CD14-positive monocyte (primary cell): Measurements from ENCODE around the gene GABRB2. TPM values are rescaled to one million over a fixed set of nuclear protein-coding genes. Genes with fewer than 3 reads are reported as not detected.

Source experiments
- DNase-seq, 3 donors: peaks; one replicate each; pipeline ENCODE4 v3.0.0-alpha.2; 2011 to 2022
- H2AFZ ChIP-seq: 2 replicates; pipeline ENCODE4 v1.6.0; 2012; ENCODE audit warnings: mild to moderate bottlenecking, low read depth, low read length, inconsistent platforms; ENCODE audit not compliant: insufficient read depth, poor library complexity, severe bottlenecking
- H3K27ac ChIP-seq, 2 donors: 1 replicate in 1 of 2; 2 replicates in 1 of 2; pipeline ENCODE4 v1.5.1; 2012 to 2013; ENCODE audit warnings: low read length in 2 of 2, control low read depth in 1 of 2, inconsistent platforms in 1 of 2, low read depth in 1 of 2, mild to moderate bottlenecking in 1 of 2
- H3K27me3 ChIP-seq, 2 donors: one replicate each; pipeline versions ENCODE4 v1.6.0 to v1.6.1; 2011 to 2013; ENCODE audit warnings: low read length in 2 of 2; ENCODE audit not compliant: control insufficient read depth in 2 of 2, insufficient read depth in 2 of 2
- H3K36me3 ChIP-seq, 2 donors: replicated peaks in 1 of 2; 1 replicate in 1 of 2; 2 replicates in 1 of 2; pipeline versions ENCODE4 v1.5.1 to v1.6.1; 2012 to 2013; ENCODE audit warnings: low read length in 2 of 2, control low read depth in 1 of 2, inconsistent platforms in 1 of 2, mild to moderate bottlenecking in 1 of 2; ENCODE audit not compliant: insufficient read depth in 2 of 2, control insufficient read depth in 1 of 2
- H3K4me1 ChIP-seq, 2 donors: 1 replicate in 1 of 2; 2 replicates in 1 of 2; pipeline versions ENCODE4 v1.5.1 to v1.6.1; 2012 to 2013; ENCODE audit warnings: low read length in 2 of 2, control low read depth in 1 of 2, inconsistent platforms in 1 of 2, mild to moderate bottlenecking in 1 of 2, moderate library complexity in 1 of 2; ENCODE audit not compliant: insufficient read depth in 2 of 2, control insufficient read depth in 1 of 2
- H3K4me2 ChIP-seq: replicated peaks from 2 replicates; pipeline ENCODE3; 2012; ENCODE audit warnings: low read length, moderate library complexity, mild to moderate bottlenecking; ENCODE audit not compliant: poor library complexity, severe bottlenecking; ENCODE audit errors: extremely low read depth
- H3K4me3 ChIP-seq, 3 experiments: fragments of 200-600 bp in 1 of 3; sonication (generic) in 1 of 3; replicated peaks in 1 of 3; 1 replicate in 2 of 3; 2 replicates in 1 of 3; pipeline ENCODE4 v1.5.1; 2011 to 2013; ENCODE audit warnings: low read length in 3 of 3, mild to moderate bottlenecking in 3 of 3, control low read depth in 2 of 3, low read depth in 2 of 3, inconsistent platforms in 1 of 3, moderate library complexity in 1 of 3
- H3K79me2 ChIP-seq: 2 replicates; pipeline ENCODE4 v1.6.0; 2012; ENCODE audit warnings: mild to moderate bottlenecking, control low read depth, inconsistent platforms, low read length, moderate library complexity; ENCODE audit not compliant: insufficient read depth
- H3K9ac ChIP-seq: 2 replicates; pipeline ENCODE4 v1.6.0; 2017; ENCODE audit warnings: low read length, mild to moderate bottlenecking; ENCODE audit not compliant: insufficient read depth, poor library complexity, severe bottlenecking
- H3K9me3 ChIP-seq, 2 donors: replicated peaks in 1 of 2; 1 replicate in 1 of 2; 2 replicates in 1 of 2; pipeline versions ENCODE4 v1.5.1 to v1.6.1; 2012 to 2013; ENCODE audit warnings: low read length in 2 of 2, control low read depth in 1 of 2; ENCODE audit not compliant: control insufficient read depth in 1 of 2, insufficient read depth in 1 of 2
- H4K20me1 ChIP-seq: 2 replicates; pipeline ENCODE4 v1.6.0; 2012; ENCODE audit warnings: mild to moderate bottlenecking, low read length, control low read depth, moderate library complexity; ENCODE audit not compliant: insufficient read depth
- H3K27ac Mint-ChIP-seq, 7 donors: one replicate each; pipeline ENCODE4 v1.8.0; 2020; ENCODE audit warnings: mild to moderate bottlenecking in 7 of 7, mixed read lengths in 7 of 7, moderate library complexity in 6 of 7, inconsistent platforms in 2 of 7
- H3K27me3 Mint-ChIP-seq, 3 donors: one replicate each; pipeline ENCODE4 v1.8.0; 2021 to 2022; ENCODE audit warnings: low read depth in 3 of 3, mild to moderate bottlenecking in 3 of 3, mixed read lengths in 3 of 3, moderate library complexity in 3 of 3, inconsistent platforms in 1 of 3
- H3K36me3 Mint-ChIP-seq, 2 donors: one replicate each; pipeline ENCODE4 v1.8.0; 2020; ENCODE audit warnings: mixed read lengths in 2 of 2, inconsistent platforms in 1 of 2, mild to moderate bottlenecking in 1 of 2
- H3K4me1 Mint-ChIP-seq: one replicate; pipeline ENCODE4 v1.8.0; 2020; ENCODE audit warnings: mild to moderate bottlenecking, mixed read lengths
- H3K4me3 Mint-ChIP-seq, 2 donors: one replicate each; pipeline ENCODE4 v1.8.0; 2020; ENCODE audit warnings: mild to moderate bottlenecking in 2 of 2, mixed read lengths in 2 of 2, moderate library complexity in 1 of 2
- H3K9me3 Mint-ChIP-seq, 7 donors: one replicate each; pipeline ENCODE4 v1.8.0; 2020 to 2022; ENCODE audit warnings: mixed read lengths in 7 of 7, mild to moderate bottlenecking in 6 of 7, moderate library complexity in 6 of 7, inconsistent platforms in 2 of 7
- CTCF ChIP-seq: fragments of 200-600 bp; IDR thresholded peaks from one replicate; pipeline ENCODE4 v1.8.0; 2022; ENCODE audit warnings: antibody characterized with exemption, mild to moderate bottlenecking
- intact Hi-C, 2 donors: fragments of 100-400 bp; cut with micrococcal nuclease; formaldehyde crosslinking; loops; one replicate each; pipeline versions ENCODE4 v1.15.0 to v1.15.1; 2023
- polyA plus RNA-seq, 3 donors: library from polyadenylated mRNA; depleted of rRNA in 1 of 3; unstranded in 2 of 3; stranded (reverse) in 1 of 3; fragments of 300-500 nt in 2 of 3; fragments of >200 nt in 1 of 3; fragmentation: Illumina TruSeq in 2 of 3; gene quantifications; 1 replicate in 2 of 3; 2 replicates in 1 of 3; pipeline ENCODE4 v1.2.3, GENCODE V29; 2012 to 2021

GABRB2 gene
- polyA plus RNA-seq, 3 donors: not detected

DNA sequence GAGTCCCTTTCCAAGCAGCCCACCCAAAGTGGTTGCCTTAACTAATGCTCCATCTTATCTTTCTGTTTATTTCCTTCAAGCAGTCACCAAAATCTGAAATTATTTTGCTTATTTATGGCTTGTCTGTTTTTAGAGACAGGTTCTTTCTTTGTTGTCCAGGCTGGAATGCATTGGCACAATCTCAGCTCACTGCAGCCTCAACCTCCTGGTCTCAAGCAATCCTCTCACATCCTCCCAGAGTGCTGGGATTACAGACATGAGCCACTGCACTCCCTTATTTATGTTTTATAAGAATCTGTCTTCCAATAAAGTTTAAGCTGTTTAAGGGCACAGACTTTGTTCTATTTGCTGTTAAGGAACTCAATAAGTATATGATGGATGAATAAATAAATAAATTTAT, 133.7 kb downstream of the GABRB2 start:
- Histone ChIP-seq H3K4me2 (no peak overlapping the region), H3K4me1 (no peaks in the 10 kb centered on the region), H3K9me3 (no peaks in the 10 kb centered on the region), H3K27me3 (no peaks in the 10 kb centered on the region), H3K9ac (no peak overlapping the region), H3K4me3 (no peak overlapping the region), H3K27ac (no peak overlapping the region), H3K79me2 (no peaks in the 10 kb centered on the region), H2AFZ (no peak overlapping the region), H3K36me3 (no peaks in the 10 kb centered on the region), H4K20me1 (no peaks in the 10 kb centered on the region)
- Mint-ChIP-seq H3K9me3 (no peaks in the 10 kb centered on the region), H3K4me3 (no peak overlapping the region), H3K27ac (no peak overlapping the region), H3K36me3 (no peaks in the 10 kb centered on the region), H3K27me3 (peaks cover 0 to 2% (median 0%) of the 10 kb centered on the region in 3 donors), H3K4me1 (no peaks in the 10 kb centered on the region)
- intact Hi-C loops: no loop called here
- TF ChIP-seq CTCF: no peak
- DNase-seq: no peak

- H3K27me3 ChIP-seq: no peaks in the 10 kb centered on the region
- no peak for TF ChIP-seq CTCF
- H2AFZ ChIP-seq: no peak overlapping the region
- Mint-ChIP-seq H3K27me3 (peaks cover 0 to 2% (median 0%) of the 10 kb centered on the region in 3 donors), H3K4me3 (no peak overlapping the region), H3K4me1 (no peaks in the 10 kb centered on the region), H3K9me3 (no peaks in the 10 kb centered on the region), H3K27ac (no peak overlapping the region), H3K36me3 (no peaks in the 10 kb centered on the region)
- no peak overlapping the region for H3K27ac ChIP-seq
- no peak overlapping the region for H3K4me2 ChIP-seq
- H3K4me1 ChIP-seq: no peaks in the 10 kb centered on the region
- no peak overlapping the region for H3K9ac ChIP-seq
- H3K4me3 ChIP-seq: no peak overlapping the region
- H3K36me3 ChIP-seq: no peaks in the 10 kb centered on the region
- no peaks in the 10 kb centered on the region for H3K79me2 ChIP-seq
- H4K20me1 ChIP-seq: no peaks in the 10 kb centered on the region
- H3K9me3 ChIP-seq: no peaks in the 10 kb centered on the region
- intact Hi-C loops: no loop called here
- DNase-seq: no peak
These were observed 135.4 kb downstream of the GABRB2 start for GRCh38 chr5:161411156-161411555.
